Hepatic stellate cell (primary cell): Measurements from ENCODE around the gene GUF1.
"Not testable (repeated sequence)": the region's sequence is repeated elsewhere in the genome, so short reads cannot be mapped to it uniquely, and the experiment has no call there.

ENCODE experiments used
- DNase-seq: peaks from one replicate; pipeline ENCODE4 v3.0.0; 2011; ENCODE audit warnings: low spot score

GUF1 gene

DNA sequence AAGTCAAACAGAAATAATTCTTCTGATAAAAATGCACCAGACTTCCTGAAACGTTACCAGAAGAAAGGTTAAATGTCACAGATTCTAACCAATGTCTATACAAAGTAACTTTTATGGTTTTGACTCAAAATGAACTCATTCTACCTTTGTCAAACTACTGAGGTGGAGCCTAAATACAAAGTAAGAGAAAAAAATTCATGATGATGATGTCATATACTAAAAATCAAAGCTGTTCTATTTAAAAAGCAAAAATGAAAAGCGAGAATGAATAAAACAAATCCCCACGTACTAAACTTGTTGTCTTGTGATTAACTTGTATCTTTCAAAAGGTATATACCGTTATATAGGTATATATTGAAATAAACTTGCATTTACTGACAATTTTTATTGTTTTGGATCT is 26.5 kb downstream of the GUF1 start:
- DNase-seq: no peak

DNA sequence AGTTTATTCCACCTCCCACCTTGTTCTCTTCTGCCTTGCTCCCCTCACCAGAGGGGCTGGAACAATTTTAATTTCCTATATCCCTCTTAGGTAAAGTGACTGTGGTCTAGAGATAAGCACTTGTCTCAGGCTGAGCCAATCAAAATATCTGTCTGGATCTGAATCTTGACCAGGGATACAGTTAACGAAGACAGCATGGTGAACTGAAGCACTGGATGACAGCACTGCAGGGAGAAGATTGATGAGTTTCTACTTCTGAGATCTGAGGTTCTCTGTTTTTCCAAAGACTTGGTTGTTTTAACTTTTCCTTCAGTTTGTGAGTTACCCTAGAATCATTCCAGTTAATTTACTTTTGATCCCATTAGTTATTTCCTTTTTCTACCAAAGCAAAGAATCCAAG is 34.9 kb downstream of the GUF1 start:
- DNase-seq: no peak

DNA sequence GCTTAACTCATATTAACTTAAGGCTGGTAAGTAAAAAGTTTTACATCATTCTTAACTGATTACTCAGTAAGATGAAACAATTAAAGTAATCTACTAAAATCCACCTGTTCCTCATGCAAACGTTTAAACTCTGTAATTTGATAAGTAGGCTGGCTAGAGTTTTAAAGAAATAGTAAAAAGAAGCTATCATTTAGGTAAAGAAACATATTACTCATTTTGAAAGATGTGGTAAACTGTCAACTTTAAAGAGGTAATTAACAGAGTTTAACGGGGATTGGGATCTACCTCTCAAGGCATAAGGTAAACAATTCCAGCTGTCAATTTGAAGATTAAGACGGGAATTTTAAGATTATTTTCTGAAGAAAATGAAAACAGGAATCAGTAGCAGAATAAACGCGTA is 38.4 kb downstream of the GUF1 start:
- no peak for DNase-seq

DNA sequence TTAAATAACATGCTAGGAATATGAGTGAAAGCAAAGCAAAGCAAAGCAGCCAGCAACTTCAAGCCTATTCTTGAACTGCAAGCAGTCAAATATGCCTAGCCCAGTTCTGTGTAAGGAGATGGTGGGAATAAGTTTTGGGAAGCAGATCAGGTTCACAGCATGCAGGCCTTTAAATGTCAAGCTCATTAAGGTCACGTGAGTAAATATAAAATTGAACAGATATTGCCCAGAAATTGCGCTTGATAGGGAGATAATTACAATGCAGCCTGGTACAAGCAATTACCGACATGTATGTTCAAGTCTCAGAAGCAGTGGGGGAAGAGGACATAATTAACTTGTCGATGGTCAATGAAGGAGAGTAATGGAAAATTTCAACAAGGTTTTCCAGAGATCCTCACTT is 42.2 kb downstream of the GUF1 start:
- DNase-seq: no peak

DNA sequence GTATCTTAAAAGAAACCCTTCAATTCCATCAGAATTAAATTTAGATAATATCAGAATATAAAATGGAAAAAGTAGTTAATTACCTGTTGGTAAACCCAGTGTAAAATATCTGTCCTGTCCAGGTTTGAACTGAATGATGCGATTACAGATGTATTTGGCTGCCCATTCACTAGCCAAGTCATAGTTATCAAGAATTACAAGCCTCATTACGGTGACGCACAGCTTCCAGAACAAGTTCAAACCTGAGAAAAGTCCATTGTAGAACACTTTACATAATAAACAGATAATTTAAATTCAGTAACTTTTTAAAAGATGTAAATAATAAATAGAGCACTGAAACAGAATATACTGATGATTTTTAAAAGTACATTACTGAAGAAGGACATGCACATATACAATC is 43.8 kb downstream of the GUF1 start:
- no peak for DNase-seq

DNA sequence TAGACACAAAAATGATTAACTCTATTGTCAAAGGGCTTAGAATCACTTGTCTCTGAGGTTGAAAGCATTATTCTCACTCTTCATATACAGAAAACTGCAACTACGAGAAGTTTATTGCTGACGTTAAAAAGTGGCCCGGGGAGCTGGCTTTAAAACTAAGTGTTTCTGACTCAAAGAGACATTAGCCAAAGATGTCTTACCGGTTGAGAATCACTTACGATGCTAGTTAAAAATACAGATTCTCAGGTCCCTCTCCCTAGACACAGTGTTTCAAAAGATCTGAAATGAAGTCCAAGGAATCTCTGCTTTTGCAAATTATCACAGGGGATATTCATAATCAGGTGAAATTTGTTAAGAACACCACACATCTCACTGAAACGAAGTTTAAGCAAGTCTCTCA is 46.9 kb downstream of the GUF1 start:
- no peak for DNase-seq

DNA sequence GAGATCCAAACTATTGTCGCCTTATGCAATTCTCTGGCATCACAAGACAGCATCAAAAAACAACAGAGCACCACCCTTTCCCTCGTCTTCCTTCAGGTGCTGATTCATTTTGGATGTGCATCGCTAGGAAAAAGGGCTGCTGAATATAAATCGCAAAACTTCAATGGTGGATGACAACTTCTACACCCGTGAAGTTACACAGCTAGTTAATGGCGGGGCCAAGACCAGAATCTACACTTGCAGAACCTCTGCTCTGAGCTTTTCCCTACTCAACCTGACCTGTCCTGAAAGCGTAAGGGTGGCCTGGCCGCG is 47.5 kb downstream of the GUF1 start:
- no peak for DNase-seq

DNA sequence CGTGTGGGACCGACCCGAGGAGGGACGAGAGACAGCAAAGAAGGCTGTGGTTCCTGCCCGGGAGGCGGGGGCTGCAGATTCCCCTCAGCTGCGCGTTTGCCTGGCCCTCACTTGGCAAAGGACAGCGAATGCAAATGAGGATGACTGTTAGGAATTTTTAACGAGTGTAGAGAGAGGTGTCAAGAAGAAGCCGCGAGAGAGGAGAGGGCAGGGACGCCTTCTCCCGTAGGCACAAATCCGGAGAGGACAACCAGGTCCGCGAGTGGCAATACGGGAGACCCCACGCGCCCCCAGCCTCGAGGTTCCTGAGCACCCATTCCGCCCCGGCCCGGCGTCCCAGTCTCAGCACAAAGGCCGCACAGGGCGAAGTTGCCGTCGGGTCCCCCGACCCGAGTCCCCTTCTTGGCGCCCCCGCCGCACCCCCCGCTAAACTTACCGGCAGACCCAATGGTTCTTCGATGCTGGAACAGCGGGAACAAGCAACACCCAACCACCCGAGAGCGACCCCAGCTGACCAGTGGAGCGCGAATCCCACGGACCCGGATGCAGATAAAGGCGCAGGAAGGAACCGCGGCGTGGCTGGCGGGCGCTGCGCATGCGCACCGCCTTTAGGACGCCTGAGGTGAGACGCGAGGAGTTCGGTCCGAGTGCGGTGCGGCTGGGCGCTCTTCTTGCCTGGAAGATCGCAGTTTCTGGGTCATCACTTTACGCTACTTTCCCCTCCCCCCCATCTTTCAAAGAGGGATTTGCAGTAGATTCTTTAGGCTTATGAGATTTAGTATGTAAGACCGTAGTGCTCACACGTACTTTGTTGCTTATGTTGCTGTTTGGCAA is 48.0 kb downstream of the GUF1 start, which contains the start of gene GNPDA2:
TSS of gene GNPDA2 (minus strand) at position 519 of the 834 bp plus-strand sequence. CDS start 4,349 bp downstream, outside the sequence.
- peak; percentile 87 for DNase-seq

DNA sequence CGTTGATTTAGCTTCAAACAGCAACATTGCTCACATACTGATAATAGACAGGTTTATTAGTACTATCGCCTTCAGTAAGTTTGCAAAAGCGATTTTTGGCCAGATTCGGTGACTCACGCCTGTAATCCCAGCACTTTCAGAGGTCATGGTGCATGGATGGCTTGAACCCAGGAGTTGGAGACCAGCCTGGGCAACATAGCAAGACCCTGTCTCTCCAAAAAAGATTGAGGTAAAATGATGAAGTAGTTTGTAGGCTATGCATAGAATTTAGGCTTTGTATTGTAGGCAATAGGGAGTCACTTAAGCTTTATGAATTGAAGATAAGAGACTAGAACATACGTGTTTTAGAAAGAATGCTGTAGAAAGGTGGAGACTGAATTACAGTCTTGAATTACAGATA is 49.3 kb downstream of the GUF1 start:
- DNase-seq: no peak

DNA sequence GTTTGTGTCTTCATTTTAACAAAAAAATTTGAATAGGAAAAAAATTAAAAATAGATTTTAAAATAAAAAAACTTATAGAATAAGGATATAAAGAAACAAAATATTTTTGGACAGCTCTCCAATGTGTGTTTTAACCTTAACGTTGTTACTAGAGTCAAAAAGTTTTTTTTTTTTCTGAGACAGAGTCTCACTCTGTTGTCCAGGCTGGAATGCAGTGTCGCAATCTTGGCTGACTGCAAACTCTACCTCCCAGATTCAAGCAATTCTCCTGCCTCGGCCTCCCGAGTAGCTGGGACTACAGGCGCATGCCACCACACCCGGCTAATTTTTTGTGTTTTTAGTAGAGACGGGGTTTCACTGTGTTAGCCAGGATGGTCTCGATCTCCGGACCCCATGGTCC is 50.5 kb downstream of the GUF1 start:
- DNase-seq: not testable (repeated sequence)

DNA sequence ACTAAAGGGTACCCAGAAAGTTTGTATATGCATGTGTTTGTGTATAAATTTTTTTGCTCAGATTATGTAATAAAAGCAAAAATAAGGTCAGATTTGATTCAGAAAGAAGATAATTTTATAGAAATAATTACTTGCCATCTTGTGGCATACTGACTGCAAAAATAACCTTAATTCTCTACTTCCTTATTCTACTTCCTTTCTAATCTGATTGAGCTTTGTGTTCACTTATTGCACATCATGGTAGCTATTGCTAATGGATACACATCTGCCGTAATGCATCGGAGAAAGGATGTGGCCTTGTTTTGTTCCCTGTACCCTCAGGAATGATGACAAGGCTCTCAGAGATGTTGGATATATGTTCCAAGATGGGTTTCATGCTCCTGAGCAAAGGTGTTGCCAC is 58.7 kb downstream of the GUF1 start:
- DNase-seq: no peak

DNA sequence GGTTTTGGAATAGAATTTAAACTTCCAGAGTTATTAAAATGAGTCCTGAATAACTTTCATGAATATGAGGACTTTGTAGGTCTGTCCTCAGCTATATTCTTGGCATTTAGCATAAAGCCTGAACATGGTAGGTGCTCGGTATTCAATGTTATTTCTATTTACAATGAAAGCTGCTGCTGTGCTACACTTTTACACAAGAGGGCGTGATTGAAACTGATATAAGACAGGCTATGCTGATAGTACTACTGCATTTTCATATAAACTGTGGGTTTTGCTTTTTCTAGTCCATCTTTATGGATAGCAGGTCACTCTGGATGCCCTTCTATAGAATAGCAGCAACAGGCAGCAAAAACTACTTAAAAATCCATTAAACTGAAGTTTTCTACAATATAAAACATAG is 60.4 kb downstream of the GUF1 start:
- DNase-seq: no peak

DNA sequence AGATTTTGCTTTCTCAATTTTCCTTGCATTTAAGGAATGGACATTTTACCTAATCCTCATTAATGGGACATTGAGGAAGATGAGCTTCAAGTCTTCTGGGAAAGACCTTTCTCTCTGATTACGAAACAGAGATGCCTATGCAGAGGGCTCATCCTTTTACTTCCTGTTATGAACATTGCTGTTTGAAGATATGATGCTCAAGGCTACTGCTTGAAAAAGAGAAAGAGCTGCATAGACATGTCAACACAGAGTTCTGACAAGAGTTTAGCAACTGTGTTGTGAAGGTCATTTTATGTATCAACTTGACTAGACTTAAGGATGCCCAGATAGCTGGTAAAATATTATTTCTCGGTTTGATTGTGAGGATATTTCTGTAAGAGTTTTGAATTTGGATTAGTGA is 62.0 kb downstream of the GUF1 start:
- no peak for DNase-seq
